Esophagus squamous epithelium (tissue), 4 donors: ENCODE data around the gene GRAMD4.

ENCODE experiments used
- POLR2A ChIP-seq, 4 donors: fragments of 450-650 bp; IDR thresholded peaks; one replicate each; pipeline ENCODE4 v1.6.1; 2017; ENCODE audit warnings: antibody characterized with exemption in 4 of 4, mild to moderate bottlenecking in 4 of 4, moderate library complexity in 3 of 4
- TF ChIP-seq, protein P1 (sequence below), 6 experiments: fragments of 450-650 bp in 4 of 6; fragments of 200-600 bp in 2 of 6; sonication (generic) in 2 of 6; IDR thresholded peaks; one replicate each; pipeline ENCODE4 v1.5.1; 2016 to 2019; ENCODE audit warnings: antibody characterized with exemption in 6 of 6, mild to moderate bottlenecking in 4 of 6, moderate library complexity in 4 of 6

DNA sequence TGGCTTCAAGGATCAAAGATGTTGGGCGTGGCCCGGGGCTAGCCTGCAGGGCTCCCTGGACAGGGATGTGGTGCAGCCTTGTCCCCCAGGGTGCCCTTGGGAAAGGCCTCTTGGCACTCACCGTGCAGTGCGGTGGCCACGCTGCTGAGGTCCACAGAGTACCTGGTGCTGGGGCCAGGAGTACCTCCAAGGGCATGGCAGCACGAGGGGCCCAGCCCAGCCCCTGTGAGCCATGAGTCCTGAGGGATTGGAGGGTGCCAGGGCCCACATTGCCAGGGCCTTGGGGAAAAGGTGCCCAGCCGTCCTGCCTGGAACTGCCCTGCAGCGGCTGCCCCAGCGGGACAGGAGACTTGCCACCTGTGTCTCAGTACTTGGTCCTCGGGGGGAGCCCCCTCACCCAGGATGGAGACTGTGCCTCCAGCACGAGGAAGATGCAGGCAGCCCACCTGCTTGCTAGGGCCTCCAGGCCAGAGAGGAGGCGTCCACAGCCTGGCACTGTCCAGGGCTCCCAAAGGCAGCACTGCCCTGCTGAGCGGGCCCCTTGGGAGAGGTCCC, 44.2 kb downstream of the GRAMD4 start:
- TF ChIP-seq, protein P1, sequence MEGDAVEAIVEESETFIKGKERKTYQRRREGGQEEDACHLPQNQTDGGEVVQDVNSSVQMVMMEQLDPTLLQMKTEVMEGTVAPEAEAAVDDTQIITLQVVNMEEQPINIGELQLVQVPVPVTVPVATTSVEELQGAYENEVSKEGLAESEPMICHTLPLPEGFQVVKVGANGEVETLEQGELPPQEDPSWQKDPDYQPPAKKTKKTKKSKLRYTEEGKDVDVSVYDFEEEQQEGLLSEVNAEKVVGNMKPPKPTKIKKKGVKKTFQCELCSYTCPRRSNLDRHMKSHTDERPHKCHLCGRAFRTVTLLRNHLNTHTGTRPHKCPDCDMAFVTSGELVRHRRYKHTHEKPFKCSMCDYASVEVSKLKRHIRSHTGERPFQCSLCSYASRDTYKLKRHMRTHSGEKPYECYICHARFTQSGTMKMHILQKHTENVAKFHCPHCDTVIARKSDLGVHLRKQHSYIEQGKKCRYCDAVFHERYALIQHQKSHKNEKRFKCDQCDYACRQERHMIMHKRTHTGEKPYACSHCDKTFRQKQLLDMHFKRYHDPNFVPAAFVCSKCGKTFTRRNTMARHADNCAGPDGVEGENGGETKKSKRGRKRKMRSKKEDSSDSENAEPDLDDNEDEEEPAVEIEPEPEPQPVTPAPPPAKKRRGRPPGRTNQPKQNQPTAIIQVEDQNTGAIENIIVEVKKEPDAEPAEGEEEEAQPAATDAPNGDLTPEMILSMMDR (IDR thresholded peaks at IDR 0.05), result no peak
- TF ChIP-seq POLR2A (IDR thresholded peaks at IDR 0.05), result no peak
